MCF 10A (cell line): ENCODE data around the gene PAIP2. TPM values are rescaled to one million over a fixed set of nuclear protein-coding genes. Genes with fewer than 3 reads are reported as not detected.

Experiments used
- BruUV-seq: library from RNA; stranded (reverse); fragments of 400-500 nt; replicated peaks from 2 replicates; lab custom pipeline; 2021; lab: Mats Ljungman, UMichigan
- CTCF ChIA-PET: fragments of 300-600 bp; sonication (Branson Sonifier 250); formaldehyde crosslinking; extraction: SDS; loops from one replicate; lab custom pipeline; 2021; ENCODE audit warnings: antibody characterized with exemption, inconsistent platforms; lab: Yijun Ruan, JAX
- POLR2A ChIA-PET: fragments of 300-600, 350-650 bp; sonication (Branson Sonifier 250); formaldehyde crosslinking; extraction: SDS; loops from one replicate; lab custom pipeline; 2020; ENCODE audit warnings: antibody characterized with exemption, inconsistent platforms; lab: Yijun Ruan, JAX
- DNase-seq: peaks from one replicate; pipeline ENCODE4 v3.0.0-alpha.2; 2018; ENCODE audit not compliant: unreplicated experiment
- H3K27ac Mint-ChIP-seq: one replicate; pipeline ENCODE4 v1.8.0; 2022; ENCODE audit warnings: mild to moderate bottlenecking, low read depth, mixed read lengths; ENCODE audit not compliant: unreplicated experiment
- H3K27me3 Mint-ChIP-seq: one replicate; pipeline ENCODE4 v1.8.0; 2022; ENCODE audit warnings: mixed read lengths; ENCODE audit not compliant: insufficient read depth, unreplicated experiment
- H3K36me3 Mint-ChIP-seq: one replicate; pipeline ENCODE4 v1.8.0; 2022; ENCODE audit warnings: mild to moderate bottlenecking, moderate library complexity, mixed read lengths; ENCODE audit not compliant: insufficient read depth, unreplicated experiment
- H3K4me1 Mint-ChIP-seq: one replicate; pipeline ENCODE4 v1.8.0; 2022; ENCODE audit warnings: mixed read lengths; ENCODE audit not compliant: insufficient read depth, unreplicated experiment
- H3K4me3 Mint-ChIP-seq: one replicate; pipeline ENCODE4 v1.8.0; 2022; ENCODE audit warnings: mild to moderate bottlenecking, moderate library complexity, mixed read lengths; ENCODE audit not compliant: unreplicated experiment
- H3K9me3 Mint-ChIP-seq: one replicate; pipeline ENCODE4 v1.8.0; 2022; ENCODE audit warnings: mixed read lengths; ENCODE audit not compliant: unreplicated experiment
- intact Hi-C: fragments of 100-400 bp; cut with micrococcal nuclease; formaldehyde crosslinking; loops from 2 replicates; pipeline ENCODE4 v1.14.1; 2022
- total RNA-seq: library from RNA; stranded (reverse); gene quantifications from 2 replicates; pipeline ENCODE4 v1.2.3, GENCODE V29; 2022
- TF ChIP-seq, protein P1 (sequence below): fragments of 200-600 bp; IDR thresholded peaks from one replicate; pipeline ENCODE4 v1.8.0; 2022; ENCODE audit warnings: antibody characterized with exemption, mild to moderate bottlenecking; ENCODE audit not compliant: unreplicated experiment

The PAIP2 gene
- total RNA-seq, 1 experiment from 2014 or later = 108 TPM

DNA sequence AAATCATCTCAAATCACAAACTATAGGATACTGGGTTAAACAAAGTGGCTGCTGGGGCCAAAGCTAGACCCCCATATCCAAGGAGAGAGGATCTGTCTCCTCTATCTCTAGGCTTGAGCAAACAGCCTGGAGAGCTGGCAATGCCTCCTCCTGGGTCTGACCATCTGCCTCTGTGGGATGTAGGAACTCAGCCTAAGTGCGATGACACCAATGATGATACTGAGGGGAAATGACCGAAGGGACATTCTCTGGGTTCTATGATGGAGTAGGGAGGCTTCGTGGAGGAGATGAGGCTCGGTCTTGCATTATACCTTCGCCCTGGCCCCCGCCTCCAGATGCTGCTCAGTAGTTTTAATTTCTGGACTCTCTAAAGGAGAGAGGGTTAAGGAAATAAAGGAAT lies 71.5 kb downstream of the PAIP2 start:
- CTCF ChIA-PET = interaction anchor here (0.5 to 11.5 kb wide), 3 partner anchors 9 to 107 kb away, joined by 3 to 111 read pairs (median 5); no protein-coding TSS in a partner anchor
- Mint-ChIP-seq H3K4me3 (no peak overlapping the region), H3K4me1 (no peaks in the 10 kb centered on the region), H3K27me3 (no peaks in the 10 kb centered on the region), H3K9me3 (no peaks in the 10 kb centered on the region), H3K27ac (no peak overlapping the region), H3K36me3 (peaks cover 6% of the 10 kb centered on the region)
- TF ChIP-seq, protein P1, sequence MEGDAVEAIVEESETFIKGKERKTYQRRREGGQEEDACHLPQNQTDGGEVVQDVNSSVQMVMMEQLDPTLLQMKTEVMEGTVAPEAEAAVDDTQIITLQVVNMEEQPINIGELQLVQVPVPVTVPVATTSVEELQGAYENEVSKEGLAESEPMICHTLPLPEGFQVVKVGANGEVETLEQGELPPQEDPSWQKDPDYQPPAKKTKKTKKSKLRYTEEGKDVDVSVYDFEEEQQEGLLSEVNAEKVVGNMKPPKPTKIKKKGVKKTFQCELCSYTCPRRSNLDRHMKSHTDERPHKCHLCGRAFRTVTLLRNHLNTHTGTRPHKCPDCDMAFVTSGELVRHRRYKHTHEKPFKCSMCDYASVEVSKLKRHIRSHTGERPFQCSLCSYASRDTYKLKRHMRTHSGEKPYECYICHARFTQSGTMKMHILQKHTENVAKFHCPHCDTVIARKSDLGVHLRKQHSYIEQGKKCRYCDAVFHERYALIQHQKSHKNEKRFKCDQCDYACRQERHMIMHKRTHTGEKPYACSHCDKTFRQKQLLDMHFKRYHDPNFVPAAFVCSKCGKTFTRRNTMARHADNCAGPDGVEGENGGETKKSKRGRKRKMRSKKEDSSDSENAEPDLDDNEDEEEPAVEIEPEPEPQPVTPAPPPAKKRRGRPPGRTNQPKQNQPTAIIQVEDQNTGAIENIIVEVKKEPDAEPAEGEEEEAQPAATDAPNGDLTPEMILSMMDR = no peak
- intact Hi-C loops = no loop called here
- no TSS peak for BruUV-seq
- POLR2A ChIA-PET = interaction anchor here (3.4 kb wide), 1 partner anchor 9 kb away, joined by 16 read pairs; the partner anchor contains the start of gene SPATA24
- DNase-seq = no peak

DNA sequence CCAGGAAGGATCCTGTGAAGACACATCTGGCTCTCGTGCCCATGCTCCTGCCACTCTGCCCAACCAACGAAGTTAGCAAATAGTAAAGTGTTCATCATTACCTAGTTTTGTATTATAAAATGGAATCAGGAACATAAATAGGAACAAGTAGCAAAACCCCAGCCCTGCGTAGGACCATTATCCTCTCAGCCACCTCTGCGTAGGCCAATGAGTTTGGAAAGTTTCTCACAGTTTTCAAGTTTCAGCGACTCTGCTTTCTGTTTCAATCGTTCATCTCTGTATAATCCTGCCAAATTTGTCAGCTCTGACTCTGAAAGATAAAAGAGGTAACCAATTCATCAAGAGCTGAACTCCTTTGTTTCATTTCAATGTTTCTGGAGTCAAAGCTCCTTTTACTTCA lies 72.3 kb downstream of the PAIP2 start:
- intact Hi-C loops = no loop called here
- DNase-seq = no peak
- TF ChIP-seq, protein P1 = no peak
- Mint-ChIP-seq H3K27me3 (no peaks in the 10 kb centered on the region), H3K27ac (no peak overlapping the region), H3K9me3 (no peaks in the 10 kb centered on the region), H3K4me1 (no peaks in the 10 kb centered on the region), H3K4me3 (no peak overlapping the region), H3K36me3 (peaks cover 6% of the 10 kb centered on the region)
- CTCF ChIA-PET = interaction anchor here (0.6 to 11.5 kb wide), 3 partner anchors 8 to 166 kb away, joined by 3 to 111 read pairs (median 5); no protein-coding TSS in a partner anchor
- POLR2A ChIA-PET = interaction anchor here (0.6 to 3.4 kb wide), 2 partner anchors 10 to 295 kb away, joined by 3 to 16 read pairs; partner anchors contain the start of gene SPATA24
- BruUV-seq = no TSS peak

DNA sequence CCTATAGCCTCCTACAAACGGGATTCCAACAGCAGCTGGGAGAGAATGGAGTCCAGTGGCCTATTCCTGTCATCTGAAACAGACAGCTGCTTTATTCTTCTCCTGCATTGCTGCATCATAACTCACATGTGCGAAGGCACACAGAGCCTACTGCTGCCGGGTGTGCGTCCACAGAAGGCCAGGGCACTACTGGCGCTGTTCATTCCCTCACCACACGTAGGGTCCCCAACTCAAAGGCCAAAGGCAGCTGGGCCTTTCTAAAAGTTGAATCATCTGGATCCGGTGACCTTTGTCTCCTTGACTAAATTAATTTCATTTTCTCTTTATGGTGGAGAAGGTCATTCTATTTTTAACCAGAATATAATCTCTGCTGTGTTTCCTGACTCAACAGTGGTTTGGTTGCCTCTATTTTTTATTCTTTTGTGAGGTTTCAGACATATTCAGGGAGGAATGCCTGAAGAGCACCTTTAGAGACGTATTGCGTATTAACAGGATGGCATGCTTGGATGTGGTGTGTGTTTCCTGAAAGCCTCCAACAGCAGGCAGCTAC lies 73.0 kb downstream of the PAIP2 start:
- TF ChIP-seq, protein P1 = no peak

DNA sequence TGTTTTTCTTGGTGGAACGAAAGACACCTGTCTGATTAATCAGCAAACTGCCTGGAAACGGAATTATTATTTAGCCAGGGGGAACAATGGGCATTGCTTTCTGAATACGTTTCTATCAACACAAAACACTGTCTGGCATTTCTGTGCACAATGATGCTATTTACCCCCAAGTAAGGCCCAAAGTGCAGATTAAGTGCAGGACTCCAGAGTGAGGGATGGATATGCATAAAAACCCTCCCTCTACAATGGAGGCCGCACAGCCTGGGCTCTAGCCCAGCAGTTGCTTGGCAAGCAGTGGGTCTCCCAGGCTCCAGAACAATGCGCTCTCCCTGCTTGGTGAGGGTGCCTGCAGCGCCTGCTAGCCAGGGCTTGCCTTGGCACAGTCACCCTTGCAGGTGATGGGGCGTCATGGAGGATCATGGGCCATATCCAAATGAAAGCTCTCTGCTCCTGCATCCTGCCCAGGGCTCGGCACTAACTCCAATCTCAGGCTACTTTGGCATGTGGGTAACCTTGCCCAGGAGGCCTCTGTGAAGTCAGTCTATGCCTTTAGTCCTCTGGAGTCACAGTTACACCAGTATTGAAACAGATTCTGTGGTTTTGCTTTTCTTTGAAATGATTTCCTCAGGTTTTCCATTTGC lies 73.7 kb downstream of the PAIP2 start:
- Mint-ChIP-seq H3K4me3 (no peak overlapping the region), H3K9me3 (no peaks in the 10 kb centered on the region), H3K27me3 (no peaks in the 10 kb centered on the region), H3K27ac (no peak overlapping the region), H3K4me1 (no peaks in the 10 kb centered on the region), H3K36me3 (peaks cover 12% of the 10 kb centered on the region)
- POLR2A ChIA-PET = interaction anchor here (0.7 to 3.4 kb wide), 5 partner anchors 9 to 445 kb away, joined by 3 to 16 read pairs (median 4); partner anchors contain the start of genes SPATA24 and UBE2D2
- BruUV-seq = no TSS peak
- TF ChIP-seq, protein P1 = no peak
- DNase-seq = peak; percentile 26
- intact Hi-C loops = no loop called here
- CTCF ChIA-PET = interaction anchor here (0.7 to 11.6 kb wide), 3 partner anchors 12 to 256 kb away, joined by 4 to 434 read pairs (median 4); partner anchors contain the start of gene SPATA24

More for the DNA sequence above, 73.0 kb downstream of the PAIP2 start:
- Mint-ChIP-seq H3K36me3 (peaks cover 12% of the 10 kb centered on the region), H3K27me3 (no peaks in the 10 kb centered on the region), H3K4me1 (no peaks in the 10 kb centered on the region), H3K27ac (no peak overlapping the region), H3K4me3 (no peak overlapping the region), H3K9me3 (no peaks in the 10 kb centered on the region)
- ChIA-PET POLR2A (interaction anchor here (0.6 to 3.4 kb wide), 2 partner anchors 11 to 295 kb away, joined by 3 to 16 read pairs; partner anchors contain the start of gene SPATA24), CTCF (interaction anchor here (0.6 to 11.5 kb wide), 3 partner anchors 7 to 257 kb away, joined by 3 to 111 read pairs (median 4); no protein-coding TSS in a partner anchor)
- intact Hi-C loops = no loop called here
- DNase-seq = no peak
- BruUV-seq = no TSS peak
